ENCODE data around the gene CYFIP1. TPM values are rescaled to one million over a fixed set of nuclear protein-coding genes. Genes with fewer than 3 reads are reported as not detected.

CYFIP1 gene
- total RNA-seq, 4 donors from 2014 or later: 81.2 to 131 (median 114) TPM

DNA sequence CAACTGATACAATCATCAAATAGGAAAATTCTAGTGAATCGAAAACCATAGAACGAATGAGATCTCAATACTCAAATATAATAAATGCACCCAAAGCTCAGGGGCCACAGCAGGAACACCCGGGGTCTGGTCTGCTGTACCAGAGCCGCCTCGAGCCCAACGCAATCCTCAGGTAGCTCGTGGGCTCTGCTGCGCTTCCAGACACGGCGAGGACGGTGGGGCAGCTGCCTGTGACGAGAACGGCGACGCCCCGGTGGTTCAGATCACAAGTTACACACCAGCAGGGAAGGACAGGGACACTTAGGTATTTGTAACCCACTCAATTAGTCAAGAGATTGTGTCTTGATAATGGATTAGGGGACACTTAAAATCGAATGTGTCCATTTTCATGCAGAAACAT, 87.1 kb downstream of the CYFIP1 start:
- TF ChIP-seq, protein P1, sequence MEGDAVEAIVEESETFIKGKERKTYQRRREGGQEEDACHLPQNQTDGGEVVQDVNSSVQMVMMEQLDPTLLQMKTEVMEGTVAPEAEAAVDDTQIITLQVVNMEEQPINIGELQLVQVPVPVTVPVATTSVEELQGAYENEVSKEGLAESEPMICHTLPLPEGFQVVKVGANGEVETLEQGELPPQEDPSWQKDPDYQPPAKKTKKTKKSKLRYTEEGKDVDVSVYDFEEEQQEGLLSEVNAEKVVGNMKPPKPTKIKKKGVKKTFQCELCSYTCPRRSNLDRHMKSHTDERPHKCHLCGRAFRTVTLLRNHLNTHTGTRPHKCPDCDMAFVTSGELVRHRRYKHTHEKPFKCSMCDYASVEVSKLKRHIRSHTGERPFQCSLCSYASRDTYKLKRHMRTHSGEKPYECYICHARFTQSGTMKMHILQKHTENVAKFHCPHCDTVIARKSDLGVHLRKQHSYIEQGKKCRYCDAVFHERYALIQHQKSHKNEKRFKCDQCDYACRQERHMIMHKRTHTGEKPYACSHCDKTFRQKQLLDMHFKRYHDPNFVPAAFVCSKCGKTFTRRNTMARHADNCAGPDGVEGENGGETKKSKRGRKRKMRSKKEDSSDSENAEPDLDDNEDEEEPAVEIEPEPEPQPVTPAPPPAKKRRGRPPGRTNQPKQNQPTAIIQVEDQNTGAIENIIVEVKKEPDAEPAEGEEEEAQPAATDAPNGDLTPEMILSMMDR (IDR thresholded peaks at IDR 0.05; ENCODE audit: low read depth): no peak

DNA sequence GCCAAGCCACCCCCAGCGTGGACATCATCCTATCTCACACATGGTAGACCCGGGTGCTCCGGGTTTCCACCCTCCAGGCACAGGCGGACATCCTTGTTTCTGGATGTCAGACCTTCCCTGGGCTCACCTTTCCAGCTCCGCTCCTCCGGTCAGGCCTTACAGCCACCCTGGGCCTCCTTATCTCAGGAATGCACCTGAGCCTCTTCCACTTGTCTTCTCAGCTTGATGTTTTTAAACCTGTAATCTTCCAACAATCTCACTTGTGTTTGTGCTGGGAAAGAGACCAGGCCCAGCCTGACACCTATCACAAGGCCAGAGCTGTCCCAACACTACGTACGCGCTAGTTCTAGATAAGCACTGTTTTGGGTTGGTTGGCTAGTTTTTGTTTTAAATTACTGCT, 87.8 kb downstream of the CYFIP1 start:
- TF ChIP-seq, protein P1 (IDR thresholded peaks at IDR 0.05; ENCODE audit: low read depth): no peak

DNA sequence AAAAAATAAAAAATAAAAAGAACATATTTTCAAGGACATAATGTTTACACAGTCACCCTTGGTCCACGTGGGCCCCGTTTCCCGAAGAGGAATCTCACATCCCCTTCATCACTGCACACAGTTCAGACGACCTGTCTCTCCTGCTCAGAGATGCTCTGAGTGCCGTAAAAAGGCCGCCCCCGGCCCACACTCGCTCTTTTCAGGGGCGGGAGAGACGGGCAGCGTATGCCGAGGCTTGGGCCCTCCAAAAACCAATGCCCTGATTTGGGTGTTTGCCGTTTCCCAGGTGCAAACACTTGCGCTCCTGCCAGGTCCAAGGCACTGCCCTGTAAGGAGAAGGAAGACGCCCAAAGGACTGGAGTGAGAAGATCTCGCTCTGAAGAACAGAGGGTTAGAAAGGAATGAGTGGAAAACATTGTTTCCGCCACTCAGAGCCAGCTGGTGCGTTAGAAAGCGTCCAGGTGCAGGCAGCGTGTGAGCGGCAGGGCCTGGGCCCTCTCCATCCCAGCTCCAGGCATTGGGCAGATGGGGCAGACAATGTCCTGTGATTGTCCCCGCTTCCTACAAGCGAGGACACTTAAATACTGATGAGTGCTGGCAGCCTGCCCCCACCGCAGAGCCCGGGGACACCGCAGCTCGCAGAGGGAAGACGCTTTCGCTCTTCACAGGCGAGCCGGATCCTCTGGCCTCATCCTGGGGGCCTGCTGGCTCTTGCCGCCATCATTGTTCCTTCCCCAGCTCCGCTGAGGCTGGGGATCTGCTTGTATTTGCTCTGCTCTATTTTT, 88.5 kb downstream of the CYFIP1 start:
- TF ChIP-seq, protein P1 (IDR thresholded peaks at IDR 0.05; ENCODE audit: low read depth): no peak

DNA sequence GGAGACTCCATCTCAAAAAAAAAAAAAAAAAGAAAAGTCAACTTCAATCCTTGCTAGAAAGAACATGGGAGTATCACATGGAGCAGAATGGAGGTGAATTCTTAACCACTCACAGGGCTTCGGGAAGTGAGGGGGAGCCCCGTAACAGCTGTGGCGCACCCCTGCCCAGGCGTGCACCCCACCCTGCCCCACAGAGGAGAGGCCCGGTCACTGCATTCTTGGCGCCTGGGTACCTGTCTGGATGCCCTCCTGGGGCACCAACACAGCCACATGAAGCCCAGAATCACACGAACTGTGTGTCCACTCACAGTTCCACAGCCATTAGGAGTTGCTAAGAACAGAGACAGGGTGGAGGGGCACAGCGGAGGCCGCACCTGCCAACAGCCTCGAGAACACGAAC, 89.9 kb downstream of the CYFIP1 start:
- TF ChIP-seq, protein P1 (IDR thresholded peaks at IDR 0.05; ENCODE audit: low read depth): no peak

DNA sequence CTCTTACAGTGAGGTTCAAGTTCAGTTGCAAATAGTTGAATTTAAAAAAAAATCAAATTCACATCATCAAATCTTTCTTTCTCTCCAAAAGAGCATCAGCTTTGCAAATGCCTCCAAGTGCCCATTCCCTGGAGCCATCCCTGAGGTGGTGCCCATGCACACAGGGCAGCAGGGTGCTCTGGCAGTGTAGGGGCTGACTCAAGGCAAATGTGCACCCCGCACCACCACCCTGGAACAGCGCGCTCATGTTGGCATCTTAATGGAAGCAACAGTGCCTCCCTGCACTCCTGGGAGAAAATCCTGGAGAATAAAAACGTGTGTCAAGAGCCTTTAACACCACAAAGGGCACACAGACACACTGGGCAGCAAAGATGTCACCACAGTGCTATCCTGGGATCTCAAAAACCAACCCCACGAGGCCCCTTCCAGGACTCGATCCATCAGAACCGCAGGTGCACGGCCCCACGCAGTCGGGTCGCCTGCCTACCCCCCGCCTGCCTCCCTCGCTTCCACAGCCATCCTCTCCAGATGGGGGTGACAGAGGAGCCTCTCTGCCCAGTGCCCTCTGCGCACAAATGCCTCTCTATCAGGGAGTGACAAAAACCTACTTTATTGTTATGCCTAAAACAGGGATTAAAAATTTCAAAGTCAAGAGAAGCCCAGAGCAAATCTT, 90.9 kb downstream of the CYFIP1 start:
- TF ChIP-seq, protein P1 (IDR thresholded peaks at IDR 0.05; ENCODE audit: low read depth): no peak

DNA sequence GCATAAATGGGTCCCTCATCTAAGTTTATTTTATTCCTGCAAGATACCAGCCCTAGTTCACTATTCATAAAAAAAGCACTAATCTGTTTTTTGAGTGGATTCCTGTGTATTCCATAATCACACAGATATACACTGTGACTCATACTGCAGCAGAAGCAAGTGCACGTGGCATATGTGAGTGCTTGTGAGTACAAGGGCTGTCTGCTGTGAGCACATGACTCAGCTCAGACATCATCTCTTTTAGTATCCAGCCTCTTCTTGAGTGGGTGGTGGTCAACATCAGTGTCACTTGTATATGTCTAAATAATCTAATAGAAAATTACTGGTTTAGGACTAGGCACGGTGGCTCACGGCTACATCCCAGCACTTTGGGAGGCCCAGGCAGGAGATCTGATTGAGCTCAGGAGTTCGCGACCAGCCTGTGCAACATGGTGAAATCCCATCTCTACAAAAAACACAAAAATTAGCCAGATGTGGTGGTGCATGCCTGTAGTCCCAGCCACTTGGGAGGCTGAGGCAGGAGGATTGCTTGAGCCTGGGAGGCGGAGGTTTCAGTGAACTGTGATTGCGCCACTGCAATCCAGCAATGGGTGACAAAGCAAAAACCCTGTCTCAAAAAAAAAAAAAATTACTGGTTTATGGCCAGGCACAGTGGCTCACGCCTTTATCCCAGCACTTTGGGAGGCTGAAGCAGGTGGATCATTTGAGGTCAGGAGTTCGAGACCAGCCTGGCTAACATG, 91.9 kb downstream of the CYFIP1 start:
- TF ChIP-seq, protein P1 (IDR thresholded peaks at IDR 0.05; ENCODE audit: low read depth): no peak

Measured in subcutaneous adipose tissue (tissue), 4 donors.